OCI-LY7 (cell line): ENCODE data around the gene ZNF644. TPM values are rescaled to one million over a fixed set of nuclear protein-coding genes. Genes with fewer than 3 reads are reported as not detected.

Source experiments
- BruUV-seq: library from RNA; stranded (reverse); fragments of 400-500 nt; replicated peaks from 2 replicates; lab custom pipeline; 2021; lab: Mats Ljungman, UMichigan
- CTCF ChIA-PET: fragments of 300-600 bp; sonication (Branson Sonifier 250); formaldehyde crosslinking; loops from one replicate; lab custom pipeline; 2022; ENCODE audit warnings: antibody characterized with exemption; ENCODE audit not compliant: unreplicated experiment; lab: Charles Lee
- POLR2A ChIA-PET: fragments of 300-600 bp; sonication (Branson Sonifier 250); formaldehyde crosslinking; loops from one replicate; lab custom pipeline; 2022; ENCODE audit warnings: antibody characterized with exemption; lab: Charles Lee
- DNase-seq: peaks from one replicate; pipeline ENCODE4 v3.0.0-alpha.2; 2015; ENCODE audit warnings: low spot score
- H2AFZ ChIP-seq: fragments of 200-600 bp; sonication (generic), shearing (Covaris generic); 2 replicates; pipeline ENCODE4 v1.6.1; 2014; ENCODE audit warnings: mild to moderate bottlenecking, antibody characterized with exemption, low read length, moderate library complexity
- H3K27ac ChIP-seq: fragments of 200-600 bp; sonication (generic); 2 replicates; pipeline ENCODE4 v1.5.1; 2014; ENCODE audit warnings: mixed run types, low read depth, mild to moderate bottlenecking, moderate library complexity, low read length, inconsistent platforms; ENCODE audit not compliant: poor library complexity, severe bottlenecking
- H3K36me3 ChIP-seq: fragments of 200-600 bp; sonication (generic); 2 replicates; pipeline ENCODE4 v1.6.1; 2014; ENCODE audit warnings: mild to moderate bottlenecking, antibody characterized with exemption, low read length, moderate library complexity, mixed read lengths; ENCODE audit not compliant: insufficient read depth
- H3K4me1 ChIP-seq: fragments of 200-600 bp; sonication (generic); 2 replicates; pipeline ENCODE4 v1.5.1; 2014; ENCODE audit warnings: mild to moderate bottlenecking, low read length; ENCODE audit not compliant: insufficient read depth, poor library complexity, severe bottlenecking
- H3K4me2 ChIP-seq: fragments of 200-600 bp; sonication (generic); 2 replicates; pipeline ENCODE4 v1.6.1; 2014; ENCODE audit warnings: mild to moderate bottlenecking, low read length
- H3K4me3 ChIP-seq: fragments of 200-600 bp; sonication (generic); 2 replicates; pipeline ENCODE4 v1.5.1; 2014; ENCODE audit warnings: mild to moderate bottlenecking, low read depth, low read length; ENCODE audit not compliant: poor library complexity, severe bottlenecking
- H3K79me2 ChIP-seq: fragments of 200-600 bp; sonication (generic); 2 replicates; pipeline ENCODE4 v1.6.1; 2016; ENCODE audit warnings: low read depth, mild to moderate bottlenecking, low read length, moderate library complexity, mixed read lengths; ENCODE audit not compliant: insufficient read depth
- H3K9me2 ChIP-seq: fragments of 200-600 bp; sonication (generic); 2 replicates; pipeline ENCODE4 v1.6.1; 2016; ENCODE audit warnings: mild to moderate bottlenecking, low read length, mixed read lengths; ENCODE audit not compliant: insufficient read depth
- H3K9me3 ChIP-seq: fragments of 200-600 bp; sonication (generic); 2 replicates; pipeline ENCODE4 v1.6.1; 2014; ENCODE audit warnings: mild to moderate bottlenecking, mixed run types, low read length, mixed read lengths
- H4K20me1 ChIP-seq: fragments of 200-600 bp; sonication (generic); 2 replicates; pipeline ENCODE4 v1.6.1; 2014; ENCODE audit warnings: mild to moderate bottlenecking, antibody characterized with exemption, low read length, moderate library complexity, mixed read lengths; ENCODE audit not compliant: insufficient read depth
- CTCF ChIP-seq: fragments of 200-600 bp; sonication (generic); conservative IDR thresholded peaks from 2 replicates; pipeline ENCODE4 v1.5.1; 2014; ENCODE audit warnings: mild to moderate bottlenecking, antibody characterized with exemption, low read length, moderate library complexity, mixed read lengths
- EZH2phosphoT487 ChIP-seq: fragments of 200-600 bp; sonication (generic); IDR thresholded peaks from 2 replicates; pipeline ENCODE4 v1.6.1; 2018; ENCODE audit warnings: low read depth, borderline replicate concordance, mild to moderate bottlenecking, mixed run types, antibody characterized with exemption, low read length, moderate library complexity, mixed read lengths
- intact Hi-C: fragments of 100-400 bp; cut with micrococcal nuclease; formaldehyde crosslinking; loops from one replicate; pipeline ENCODE4 v1.10.0; 2022; ENCODE audit not compliant: unreplicated experiment
- total RNA-seq, 2 experiments: library from RNA; depleted of rRNA in 1 of 2; stranded (reverse); fragments of >200 nt in 1 of 2; shearing (Covaris generic) in 1 of 2; gene quantifications; 2 replicates each; pipeline ENCODE4 v1.2.3, GENCODE V29; 2014 to 2022

ZNF644 gene
- total RNA-seq, 2 experiments from 2014 or later: 56.6 to 65.1 TPM

GRCh38 chr1:90963236-90963635 is 58.6 kb downstream of the ZNF644 start:
- H3K9me2 ChIP-seq: no peaks in the 10 kb centered on the region
- H3K4me1 ChIP-seq: no peaks in the 10 kb centered on the region
- BruUV-seq: no TSS peak
- TF ChIP-seq CTCF (no peak), EZH2phosphoT487 (no peak)
- no peak overlapping the region for H3K27ac ChIP-seq
- H4K20me1 ChIP-seq: peaks cover 6% of the 10 kb centered on the region; the same call in 1 of the 2 replicates
- H3K4me2 ChIP-seq: no peak overlapping the region
- no peak overlapping the region for H2AFZ ChIP-seq
- ChIA-PET CTCF (no interaction called here), POLR2A (interaction anchor here (0.7 kb wide), 1 partner anchor 20 kb away, joined by 6 read pairs; no protein-coding TSS in a partner anchor)
- peaks cover 69% of the 10 kb centered on the region for H3K79me2 ChIP-seq
- H3K36me3 ChIP-seq: peaks cover 32% of the 10 kb centered on the region
- no peak for DNase-seq
- intact Hi-C loops: no loop called here
- H3K4me3 ChIP-seq: no peak overlapping the region
- peaks cover 17% of the 10 kb centered on the region for H3K9me3 ChIP-seq

GRCh38 chr1:90959352-90960206 is 62.3 kb downstream of the ZNF644 start:
- CTCF ChIA-PET: no interaction called here
- Histone ChIP-seq H3K27ac (no peak overlapping the region), H3K9me2 (no peaks in the 10 kb centered on the region), H3K79me2 (peaks cover 98% of the 10 kb centered on the region), H3K36me3 (peaks cover 57% of the 10 kb centered on the region), H2AFZ (no peak overlapping the region), H3K9me3 (peaks cover 21% of the 10 kb centered on the region), H3K4me3 (no peak overlapping the region), H3K4me1 (no peaks in the 10 kb centered on the region), H4K20me1 (peaks cover 16% of the 10 kb centered on the region; the same call in 1 of the 2 replicates), H3K4me2 (no peak overlapping the region)
- POLR2A ChIA-PET: interaction anchor here (1.0 to 1.8 kb wide), 2 partner anchors 13 to 17 kb away, joined by 4 to 6 read pairs; no protein-coding TSS in a partner anchor
- TF ChIP-seq CTCF: no peak
- TF ChIP-seq EZH2phosphoT487: no peak
- DNase-seq: no peak
- BruUV-seq: no TSS peak
- intact Hi-C loops: no loop called here

- no peak overlapping the region for H2AFZ ChIP-seq
- H3K27ac ChIP-seq: no peak overlapping the region
- no TSS peak for BruUV-seq
- CTCF ChIA-PET: no interaction called here
- no peaks in the 10 kb centered on the region for H3K4me1 ChIP-seq
- H3K4me3 ChIP-seq: no peak overlapping the region
- no peak overlapping the region for H3K4me2 ChIP-seq
- H3K9me2 ChIP-seq: no peaks in the 10 kb centered on the region
- 0 out of 2 replicates have a peak, but pooled peaks cover 10% of the 10 kb centered on the region for H4K20me1 ChIP-seq
- POLR2A ChIA-PET: no interaction called here
- peaks cover 90% of the 10 kb centered on the region for H3K79me2 ChIP-seq
- peaks cover 52% of the 10 kb centered on the region for H3K36me3 ChIP-seq
- no peak for DNase-seq
- intact Hi-C loops: no loop called here
- no peak for TF ChIP-seq EZH2phosphoT487
- TF ChIP-seq CTCF: no peak
- H3K9me3 ChIP-seq: peaks cover 21% of the 10 kb centered on the region
Observed at GRCh38 chr1:90957497-90957896, 64.3 kb downstream of the ZNF644 start.
